Measurements from ENCODE around the gene CALML3.

CALML3 gene

GRCh38 chr10:5570979-5571810, 46.4 kb downstream of the CALML3 start:
- DNase-seq (ENCODE audit: low spot score) = no peak

DNA sequence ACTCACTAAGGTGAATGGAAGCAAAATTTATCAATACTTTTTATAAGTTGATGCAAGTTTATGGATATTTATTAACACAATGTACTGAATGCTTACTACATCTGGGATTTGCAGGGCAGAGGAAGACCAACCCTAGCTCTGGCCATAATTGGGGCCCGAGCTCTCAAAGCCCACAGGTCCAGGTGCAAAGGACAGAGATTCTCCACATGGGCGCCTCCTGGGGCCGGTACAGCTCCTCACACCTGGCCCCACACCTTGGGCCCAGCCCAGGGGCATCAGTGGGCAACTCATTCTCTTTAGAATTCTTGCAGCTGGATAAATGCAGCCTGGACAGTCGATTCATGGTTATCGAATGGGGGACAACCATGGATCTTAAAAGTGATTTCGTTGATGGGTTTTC, 47.1 kb downstream of the CALML3 start:
- DNase-seq (ENCODE audit: low spot score) = no peak

GRCh38 chr10:5573319-5573950, 48.7 kb downstream of the CALML3 start:
- DNase-seq (ENCODE audit: low spot score) = no peak

DNA sequence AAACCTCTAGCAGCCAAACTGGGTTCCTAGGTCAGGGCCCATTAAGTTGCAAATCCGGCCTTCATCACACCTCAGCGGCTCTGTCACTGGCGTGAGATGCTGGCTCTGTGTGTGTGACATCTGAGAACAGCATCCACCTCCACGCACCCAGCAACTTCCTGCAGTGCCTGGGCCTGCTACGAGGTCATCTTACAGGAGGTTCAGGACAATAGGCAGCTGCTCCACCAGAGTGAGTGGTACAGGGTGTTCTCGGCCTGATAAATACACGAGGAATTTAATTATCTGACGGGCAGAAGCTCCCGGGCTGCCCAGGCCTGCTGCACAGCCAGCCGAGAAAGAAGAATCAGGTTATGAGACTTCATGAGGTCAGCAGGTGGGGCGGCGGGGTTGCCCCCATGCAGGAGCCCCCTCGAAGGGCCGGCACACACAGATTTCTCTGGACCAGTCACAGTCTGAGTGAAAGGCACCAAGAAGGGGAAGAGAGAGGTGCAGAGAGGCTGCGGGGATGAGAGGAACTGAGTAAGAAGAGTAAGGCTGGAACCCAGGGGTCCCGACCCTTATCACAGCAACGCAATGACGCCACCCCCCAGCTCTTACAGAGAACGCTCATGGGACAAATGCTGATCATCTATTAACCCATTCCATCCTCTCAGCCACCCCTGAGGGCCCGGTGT, 49.3 kb downstream of the CALML3 start:
- no peak for DNase-seq (ENCODE audit: low spot score)

- no peak for DNase-seq (ENCODE audit: low spot score)
Observed at GRCh38 chr10:5574642-5575131, 49.9 kb downstream of the CALML3 start.

- DNase-seq (ENCODE audit: low spot score) = no peak
Observed at GRCh38 chr10:5575144-5575481, 50.4 kb downstream of the CALML3 start.

- DNase-seq (ENCODE audit: low spot score) = no peak
Observed at GRCh38 chr10:5575482-5576153, 50.9 kb downstream of the CALML3 start.

DNA sequence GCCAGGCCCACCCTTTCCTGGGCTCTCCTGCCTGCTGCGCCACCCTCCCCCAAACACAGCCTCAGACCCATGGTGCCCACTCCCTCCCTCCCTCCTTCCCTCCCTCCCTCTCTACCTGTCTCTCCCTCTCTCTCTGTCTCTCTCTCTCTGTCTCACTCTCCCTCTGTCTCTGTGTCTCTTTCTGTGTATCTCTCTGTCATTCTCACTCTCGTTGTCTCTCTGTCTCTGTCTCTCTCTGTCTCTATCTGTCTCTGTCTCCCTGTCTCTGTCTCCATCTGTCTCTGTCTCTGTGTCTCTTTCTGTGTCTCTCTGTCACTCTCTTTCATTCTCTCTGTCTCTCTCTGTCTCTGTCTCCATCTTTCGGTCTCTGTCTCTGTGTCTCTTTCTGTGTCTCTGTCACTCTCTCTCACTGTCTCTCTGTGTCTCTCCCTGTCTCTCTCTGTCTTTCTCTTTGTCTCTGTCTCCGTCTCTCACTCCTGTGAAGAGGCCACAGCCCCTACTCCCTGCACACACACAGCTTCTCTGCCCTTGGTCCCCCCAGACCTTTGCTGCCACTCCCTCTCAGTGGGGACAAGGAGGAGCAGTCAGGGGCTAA, 51.5 kb downstream of the CALML3 start:
- no peak for DNase-seq (ENCODE audit: low spot score)

Data from putamen (tissue), 1 donor.